HFFc6 (cell line): ENCODE results near the gene CNTF. TPM values are rescaled to one million over a fixed set of nuclear protein-coding genes. Genes with fewer than 3 reads are reported as not detected.

Experiments
- DNase-seq: peaks from one replicate; pipeline ENCODE4 v3.0.0-alpha.2; 2018
- H3K27ac Mint-ChIP-seq: 2 replicates; pipeline ENCODE4 v1.8.0; 2020; ENCODE audit warnings: mild to moderate bottlenecking, mixed read lengths
- H3K27me3 Mint-ChIP-seq: 2 replicates; pipeline ENCODE4 v1.8.0; 2021; ENCODE audit warnings: mild to moderate bottlenecking, moderate library complexity, mixed read lengths; ENCODE audit not compliant: insufficient read depth
- H3K36me3 Mint-ChIP-seq: 2 replicates; pipeline ENCODE4 v1.8.0; 2021; ENCODE audit warnings: low read depth, mixed read lengths
- H3K4me1 Mint-ChIP-seq: 2 replicates; pipeline ENCODE4 v1.8.0; 2020; ENCODE audit warnings: low read depth, mixed read lengths
- H3K4me3 Mint-ChIP-seq: 2 replicates; pipeline ENCODE4 v1.8.0; 2020; ENCODE audit warnings: mild to moderate bottlenecking, moderate library complexity, mixed read lengths
- H3K9me3 Mint-ChIP-seq: 2 replicates; pipeline ENCODE4 v1.8.0; 2020; ENCODE audit warnings: mild to moderate bottlenecking, mixed read lengths
- total RNA-seq, 6 experiments: library from RNA; stranded (reverse); fragmentation: NEBNext Ultra II Directional; extraction: Animal tissue kit (Norgen Biotek cat#: 25700); gene quantifications; 2 replicates in 1 of 6; 3 replicates in 5 of 6; pipeline ENCODE4 v1.2.3, GENCODE V29; 2021
- TF ChIP-seq, protein P1 (sequence below): fragments of 200-600 bp; sonication (generic); IDR thresholded peaks from 2 replicates; pipeline ENCODE4 v1.5.0; 2021; ENCODE audit warnings: antibody characterized with exemption, mild to moderate bottlenecking

The CNTF gene
- total RNA-seq, 6 experiments from 2014 or later, result 0.91 to 1.7 (median 1.2) TPM

DNA sequence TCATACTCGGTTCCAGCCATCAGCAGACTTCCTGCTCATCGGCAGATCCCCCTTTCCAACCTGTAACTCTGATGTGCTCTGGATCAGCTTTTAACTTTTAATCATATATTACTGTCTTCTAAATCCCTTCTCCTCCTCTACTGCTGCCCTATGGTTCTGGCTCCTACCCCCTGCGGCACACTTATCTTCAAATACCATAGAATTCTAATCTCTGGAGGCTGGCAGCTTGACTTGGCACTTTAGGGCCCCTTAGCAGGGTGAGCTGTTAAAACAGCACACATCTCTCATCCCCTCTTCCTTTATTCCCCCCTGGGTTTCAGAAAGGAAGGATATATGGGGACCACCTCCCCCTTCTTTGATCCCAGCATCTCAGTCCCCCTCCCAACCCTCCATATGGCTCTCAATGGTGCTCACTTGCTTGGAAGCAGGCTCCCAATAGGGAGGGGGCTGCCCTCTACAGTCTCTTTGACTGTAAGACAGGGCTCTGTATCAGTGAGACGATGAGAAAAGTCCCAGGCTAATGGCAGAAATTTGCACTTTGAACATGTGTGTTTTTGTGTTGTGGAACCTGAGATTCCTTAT lies 4.4 kb upstream of the CNTF start:
- H3K27ac Mint-ChIP-seq, result peak overlapping the region; percentile 1; the same call in 1 of the 2 replicates
- H3K4me1 Mint-ChIP-seq, result peaks cover 51% of the 10 kb centered on the region
- no peaks in the 10 kb centered on the region for H3K27me3 Mint-ChIP-seq
- H3K36me3 Mint-ChIP-seq, result peaks cover 53% of the 10 kb centered on the region
- no peaks in the 10 kb centered on the region for H3K9me3 Mint-ChIP-seq
- TF ChIP-seq, protein P1, sequence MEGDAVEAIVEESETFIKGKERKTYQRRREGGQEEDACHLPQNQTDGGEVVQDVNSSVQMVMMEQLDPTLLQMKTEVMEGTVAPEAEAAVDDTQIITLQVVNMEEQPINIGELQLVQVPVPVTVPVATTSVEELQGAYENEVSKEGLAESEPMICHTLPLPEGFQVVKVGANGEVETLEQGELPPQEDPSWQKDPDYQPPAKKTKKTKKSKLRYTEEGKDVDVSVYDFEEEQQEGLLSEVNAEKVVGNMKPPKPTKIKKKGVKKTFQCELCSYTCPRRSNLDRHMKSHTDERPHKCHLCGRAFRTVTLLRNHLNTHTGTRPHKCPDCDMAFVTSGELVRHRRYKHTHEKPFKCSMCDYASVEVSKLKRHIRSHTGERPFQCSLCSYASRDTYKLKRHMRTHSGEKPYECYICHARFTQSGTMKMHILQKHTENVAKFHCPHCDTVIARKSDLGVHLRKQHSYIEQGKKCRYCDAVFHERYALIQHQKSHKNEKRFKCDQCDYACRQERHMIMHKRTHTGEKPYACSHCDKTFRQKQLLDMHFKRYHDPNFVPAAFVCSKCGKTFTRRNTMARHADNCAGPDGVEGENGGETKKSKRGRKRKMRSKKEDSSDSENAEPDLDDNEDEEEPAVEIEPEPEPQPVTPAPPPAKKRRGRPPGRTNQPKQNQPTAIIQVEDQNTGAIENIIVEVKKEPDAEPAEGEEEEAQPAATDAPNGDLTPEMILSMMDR, result no peak; the same call in 1 of the 2 replicates
- no peak overlapping the region for H3K4me3 Mint-ChIP-seq
- no peak for DNase-seq

DNA sequence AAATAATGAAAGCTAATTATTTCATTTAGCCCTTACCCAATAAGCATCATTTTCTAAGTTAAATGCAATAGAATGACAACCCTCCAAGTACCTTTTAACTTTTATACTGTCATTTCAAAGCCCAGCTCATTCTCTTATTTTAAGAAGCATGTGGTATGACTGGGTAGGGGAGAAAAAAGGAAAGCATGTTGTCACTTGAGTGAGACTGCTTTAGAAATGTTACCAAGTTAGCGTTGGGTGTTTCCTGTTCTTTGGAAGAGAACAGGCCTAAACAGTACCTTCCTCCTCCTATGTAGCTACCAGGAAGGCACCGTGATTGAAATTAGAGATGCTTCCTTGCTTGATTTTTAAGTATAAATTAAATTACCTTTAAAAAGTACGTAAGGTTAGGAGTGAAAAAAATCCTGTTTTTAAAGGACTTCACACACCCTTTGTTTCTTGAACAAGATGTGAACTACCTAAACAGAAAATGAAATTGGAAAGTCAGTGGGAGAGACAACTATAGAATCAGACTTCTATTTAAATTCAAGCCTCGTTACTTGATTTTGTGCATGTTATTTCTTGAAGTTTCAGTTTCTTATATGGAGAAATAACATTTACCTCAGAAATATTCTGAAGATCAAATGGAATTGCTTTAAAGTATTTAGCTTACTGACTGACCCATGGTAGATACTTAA lies 741 bp upstream of the CNTF start:
- Mint-ChIP-seq H3K27me3 (no peaks in the 10 kb centered on the region), H3K27ac (peak overlapping the region; percentile 70), H3K4me1 (peaks cover 74% of the 10 kb centered on the region), H3K4me3 (0 out of 2 replicates have a peak overlapping the region, but pooled peaks have one; percentile 4), H3K36me3 (peaks cover 61% of the 10 kb centered on the region), H3K9me3 (no peaks in the 10 kb centered on the region; the same call in 1 of the 2 replicates)
- DNase-seq, result no peak
- TF ChIP-seq, protein P1, result no peak

DNA sequence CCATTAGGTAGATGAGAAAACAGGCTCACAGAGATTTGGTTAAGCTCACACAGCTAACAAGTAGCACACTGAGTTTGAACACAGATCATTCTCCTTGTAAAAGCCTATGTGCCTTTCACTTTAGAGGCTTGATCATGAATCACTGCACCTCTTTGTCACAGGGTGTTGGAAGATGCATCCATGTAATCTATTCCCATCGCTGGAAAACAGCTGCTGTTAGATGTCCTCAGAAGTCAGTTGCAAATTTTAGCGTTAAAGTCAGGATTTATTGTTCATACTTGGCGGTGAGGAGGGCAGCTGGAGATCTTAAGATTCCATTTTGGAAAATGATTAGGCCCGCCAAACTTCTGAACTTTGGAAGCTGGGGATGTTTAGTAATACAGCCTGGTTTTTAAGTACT lies 2.6 kb downstream of the CNTF start:
- Mint-ChIP-seq H3K27ac (peak overlapping the region; percentile 96), H3K27me3 (no peaks in the 10 kb centered on the region), H3K4me1 (peaks cover 92% of the 10 kb centered on the region), H3K4me3 (no peak overlapping the region), H3K9me3 (no peaks in the 10 kb centered on the region; the same call in 1 of the 2 replicates), H3K36me3 (peaks cover 44% of the 10 kb centered on the region)
- DNase-seq, result no peak
- TF ChIP-seq, protein P1, result no peak

DNA sequence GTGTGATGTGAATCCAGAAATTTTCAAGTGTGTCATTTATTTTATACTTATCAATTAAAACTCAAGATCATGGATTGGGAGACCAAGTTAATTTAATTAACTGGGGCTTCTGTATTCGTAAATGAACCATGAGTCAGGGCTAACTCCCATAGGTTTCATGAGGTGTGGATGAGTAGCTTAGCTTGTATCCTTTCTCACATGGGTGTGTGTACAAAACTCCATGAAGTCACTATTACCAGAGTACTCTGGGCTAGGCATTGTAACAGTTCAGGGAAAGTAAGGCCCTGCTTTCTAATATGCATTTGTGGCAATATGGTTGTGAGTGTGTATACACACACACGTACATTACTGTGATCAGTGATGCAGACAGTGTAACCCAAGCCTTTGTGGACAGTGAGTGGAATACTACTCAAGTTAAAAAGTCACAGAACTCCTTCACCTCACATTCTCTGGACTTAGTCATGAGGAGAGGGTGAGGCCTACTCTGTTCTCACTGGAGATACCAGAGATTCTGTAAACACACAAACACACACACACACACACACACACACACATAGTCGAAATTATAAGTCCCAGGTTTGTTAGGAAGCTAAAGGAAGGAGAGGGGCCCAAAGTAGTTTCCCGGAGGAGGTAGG lies 3.5 kb downstream of the CNTF start:
- Mint-ChIP-seq H3K27me3 (no peaks in the 10 kb centered on the region), H3K9me3 (no peaks in the 10 kb centered on the region; the same call in 1 of the 2 replicates), H3K36me3 (peaks cover 44% of the 10 kb centered on the region), H3K4me3 (peak overlapping the region; percentile 76), H3K27ac (peak overlapping the region; percentile 96), H3K4me1 (peaks cover 88% of the 10 kb centered on the region)
- DNase-seq, result peak; percentile 74
- TF ChIP-seq, protein P1, result no peak

DNA sequence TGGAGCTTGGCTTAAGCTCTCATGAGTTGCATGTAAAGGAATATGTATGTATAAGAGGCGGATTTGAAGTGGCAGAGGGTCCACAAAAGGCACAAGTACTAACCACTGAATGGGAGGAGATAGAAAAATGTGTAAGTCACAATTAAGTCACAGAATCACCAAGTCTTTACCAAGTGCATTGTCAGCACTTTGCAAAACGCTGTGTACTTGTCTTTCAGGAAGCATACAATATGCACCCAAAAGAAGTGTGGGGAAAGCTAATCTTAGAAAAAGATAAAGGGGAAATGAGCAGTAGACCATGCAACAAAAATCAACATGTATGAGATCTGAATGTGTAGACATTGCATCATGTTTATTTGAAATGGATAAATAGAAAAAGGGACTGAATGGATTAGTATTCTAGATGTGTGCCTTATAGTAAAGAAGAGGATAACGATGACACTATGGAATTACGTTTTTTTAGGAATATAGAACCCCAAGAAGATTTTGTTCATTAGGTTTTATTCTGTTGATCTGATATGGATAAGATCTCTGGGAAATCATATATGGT lies 4.5 kb downstream of the CNTF start:
- Mint-ChIP-seq H3K36me3 (peaks cover 41% of the 10 kb centered on the region), H3K4me1 (peaks cover 81% of the 10 kb centered on the region), H3K4me3 (peak overlapping the region; percentile 75), H3K27me3 (no peaks in the 10 kb centered on the region), H3K9me3 (no peaks in the 10 kb centered on the region; the same call in 1 of the 2 replicates), H3K27ac (peak overlapping the region; percentile 88)
- no peak for DNase-seq
- TF ChIP-seq, protein P1, result no peak
